ENCODE data around the gene GAGE13.
"Not testable (repeated sequence)": the region's sequence is repeated elsewhere in the genome, so short reads cannot be mapped to it uniquely, and the experiment has no call there.

Gene GAGE13

GRCh38 chrX:49308604-49309269 is 22.6 kb upstream of the GAGE13 start:
- TF ChIP-seq JUND (IDR thresholded peaks at IDR 0.05; ENCODE audit: low read depth), result no peak
- no peak for DNase-seq (ENCODE audit: low read depth in 1 of 2, low spot score in 1 of 2)
- in situ Hi-C loops (cut with HindIII; ENCODE audit: low pct_unique_long_range_greater_than_20kb, low sequenced_read_pairs), result no loop called here

DNA sequence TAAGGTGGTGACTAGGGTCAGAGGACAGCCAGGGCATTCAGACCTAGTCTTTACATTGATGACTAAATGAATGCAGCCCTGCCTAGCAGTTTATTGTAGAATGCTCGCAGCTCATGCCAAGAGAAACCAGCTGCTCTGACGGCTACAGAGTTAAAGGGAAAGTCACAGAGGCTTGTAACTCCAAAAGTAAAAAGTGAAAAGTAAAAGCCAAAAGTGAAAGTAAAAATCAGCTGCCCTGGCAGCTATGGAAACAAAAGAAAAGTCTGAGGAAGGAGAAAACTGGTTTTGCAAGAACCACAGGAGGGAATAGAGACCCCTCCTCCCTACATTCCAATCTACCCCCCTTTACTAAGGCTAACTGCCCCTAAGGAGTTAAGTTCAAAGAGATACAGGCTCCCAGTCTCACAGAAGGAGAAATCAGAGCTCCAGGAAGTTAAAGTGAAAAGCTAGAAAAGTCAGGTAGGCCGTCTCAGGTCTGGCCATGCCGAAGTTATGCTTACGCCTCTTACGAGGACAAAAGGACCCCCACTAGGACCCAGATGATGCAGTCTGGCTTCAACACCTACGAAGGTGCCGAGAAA is 21.9 kb upstream of the GAGE13 start:
- in situ Hi-C loops (cut with HindIII; ENCODE audit: low pct_unique_long_range_greater_than_20kb, low sequenced_read_pairs), result no loop called here
- TF ChIP-seq JUND (IDR thresholded peaks at IDR 0.05; ENCODE audit: low read depth), result no peak
- DNase-seq (ENCODE audit: low read depth in 1 of 2, low spot score in 1 of 2), result peak in 1 of 2 experiments; percentile 30

DNA sequence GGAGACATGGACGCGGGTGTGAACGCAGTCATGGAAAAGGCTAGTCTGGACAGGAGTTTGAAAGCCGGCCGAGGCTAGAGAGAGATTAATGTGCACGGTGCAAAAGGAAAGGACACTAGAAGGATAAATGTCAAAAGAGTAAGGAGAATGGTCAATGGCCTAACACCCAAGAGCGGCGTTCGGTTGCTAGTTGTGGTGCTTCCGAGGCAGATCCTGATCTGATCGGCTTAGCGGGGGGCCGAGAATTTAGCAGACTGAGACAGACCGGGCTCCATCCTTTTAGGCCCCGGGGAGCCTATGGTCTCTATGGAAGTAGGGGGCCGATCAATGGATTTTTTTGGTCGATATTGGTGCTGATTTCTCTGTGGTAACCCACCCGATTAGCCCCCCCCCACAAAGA is 21.0 kb upstream of the GAGE13 start:
- in situ Hi-C loops (cut with HindIII; ENCODE audit: low pct_unique_long_range_greater_than_20kb, low sequenced_read_pairs), result no loop called here
- no peak for TF ChIP-seq JUND (IDR thresholded peaks at IDR 0.05; ENCODE audit: low read depth)
- no peak for DNase-seq (ENCODE audit: low read depth in 1 of 2, low spot score in 1 of 2)

DNA sequence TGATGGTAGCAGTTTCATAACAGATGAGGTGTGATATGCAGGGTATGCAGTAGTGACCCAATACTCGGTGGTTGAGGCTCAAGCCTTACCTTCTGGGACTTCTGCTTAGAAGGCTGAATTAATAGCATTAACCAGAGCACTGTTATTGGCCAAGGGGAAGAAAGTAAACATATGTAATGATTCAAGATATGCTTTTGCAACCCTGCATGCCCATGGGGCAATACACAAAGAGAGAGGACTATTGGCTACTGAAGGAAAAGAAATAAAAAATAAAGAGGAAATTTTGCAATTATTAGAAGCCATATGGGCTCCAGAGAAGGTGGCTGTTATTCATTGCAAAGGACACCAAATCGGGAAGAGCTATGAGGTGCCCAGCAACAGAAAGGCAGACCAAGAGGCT is 19.2 kb upstream of the GAGE13 start:
- in situ Hi-C loops (cut with HindIII; ENCODE audit: low pct_unique_long_range_greater_than_20kb, low sequenced_read_pairs), result no loop called here
- DNase-seq (ENCODE audit: low read depth in 1 of 2, low spot score in 1 of 2), result no peak
- no peak for TF ChIP-seq JUND (IDR thresholded peaks at IDR 0.05; ENCODE audit: low read depth)

GRCh38 chrX:49316085-49316484 is 15.3 kb upstream of the GAGE13 start:
- in situ Hi-C loops (cut with HindIII; ENCODE audit: low pct_unique_long_range_greater_than_20kb, low sequenced_read_pairs), result no loop called here
- no peak for TF ChIP-seq JUND (IDR thresholded peaks at IDR 0.05; ENCODE audit: low read depth)
- DNase-seq (ENCODE audit: low read depth in 1 of 2, low spot score in 1 of 2), result no peak

GRCh38 chrX:49321737-49322136 is 9.6 kb upstream of the GAGE13 start, which contains the start of gene GAGE12J:
GAGE12J (plus strand) TSS chrX:49322037; CDS start chrX:49323194, 1,157 bp downstream.
- DNase-seq (ENCODE audit: low read depth in 1 of 2, low spot score in 1 of 2); in situ Hi-C loops (cut with HindIII; ENCODE audit: low pct_unique_long_range_greater_than_20kb, low sequenced_read_pairs): not testable (repeated sequence)

- in situ Hi-C loops (cut with HindIII; ENCODE audit: low pct_unique_long_range_greater_than_20kb, low sequenced_read_pairs); DNase-seq (ENCODE audit: low read depth in 1 of 2, low spot score in 1 of 2): not testable (repeated sequence)
Measured at GRCh38 chrX:49322266-49322665, 9.1 kb upstream of the GAGE13 start.

- DNase-seq (ENCODE audit: low read depth in 1 of 2, low spot score in 1 of 2); in situ Hi-C loops (cut with HindIII; ENCODE audit: low pct_unique_long_range_greater_than_20kb, low sequenced_read_pairs): not testable (repeated sequence)
Measured at GRCh38 chrX:49323735-49324134, 7.6 kb upstream of the GAGE13 start.

- in situ Hi-C loops (cut with HindIII; ENCODE audit: low pct_unique_long_range_greater_than_20kb, low sequenced_read_pairs), result not testable (repeated sequence)
Measured at GRCh38 chrX:49330421-49330820, 961 bp upstream of the GAGE13 start.

GRCh38 chrX:49331841-49332240 is 459 bp downstream of the GAGE13 start:
- in situ Hi-C loops (cut with HindIII; ENCODE audit: low pct_unique_long_range_greater_than_20kb, low sequenced_read_pairs); DNase-seq (ENCODE audit: low read depth in 1 of 2, low spot score in 1 of 2): not testable (repeated sequence)

More at GRCh38 chrX:49330421-49330820, 961 bp upstream of the GAGE13 start:
- not testable (repeated sequence) for DNase-seq (ENCODE audit: low read depth in 1 of 2, low spot score in 1 of 2)

GRCh38 chrX:49341449-49341848 is 10.1 kb downstream of the GAGE13 start:
- DNase-seq (ENCODE audit: low read depth in 1 of 2, low spot score in 1 of 2); in situ Hi-C loops (cut with HindIII; ENCODE audit: low pct_unique_long_range_greater_than_20kb, low sequenced_read_pairs): not testable (repeated sequence)

DNA sequence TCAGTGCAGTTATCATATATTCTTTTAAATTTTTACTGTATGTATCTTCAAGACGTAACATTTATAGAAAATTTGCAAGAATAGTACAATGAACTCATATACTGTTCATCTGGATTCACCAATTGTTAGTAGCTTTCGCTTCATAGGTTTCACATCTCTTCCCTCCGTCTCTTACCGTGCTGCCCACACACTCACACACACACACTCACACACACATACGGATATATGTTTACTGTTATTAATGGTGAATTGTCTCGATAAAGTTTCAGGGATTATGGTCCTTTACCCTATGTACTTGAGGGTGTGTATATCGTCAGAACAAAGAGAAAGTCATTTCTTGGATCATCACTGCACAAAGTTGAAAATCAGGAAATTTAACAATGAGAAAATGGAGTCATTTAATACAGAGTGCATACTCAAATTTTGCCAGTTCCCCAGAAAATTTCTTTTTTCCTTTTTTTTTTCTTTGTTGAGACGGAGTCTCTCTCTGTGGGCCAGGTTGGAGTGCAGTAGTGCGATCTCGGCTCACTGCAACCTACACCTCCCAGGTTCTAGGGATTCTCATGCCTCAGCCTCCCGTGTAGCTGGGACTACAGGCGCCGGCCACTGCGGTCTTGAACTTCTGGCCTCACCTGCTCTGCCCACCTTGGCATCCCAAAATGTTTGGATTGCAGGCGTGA is 13.3 kb downstream of the GAGE13 start:
- in situ Hi-C loops (cut with HindIII; ENCODE audit: low pct_unique_long_range_greater_than_20kb, low sequenced_read_pairs); DNase-seq (ENCODE audit: low read depth in 1 of 2, low spot score in 1 of 2): not testable (repeated sequence)

GRCh38 chrX:49345402-49345801 is 14.0 kb downstream of the GAGE13 start:
- in situ Hi-C loops (cut with HindIII; ENCODE audit: low pct_unique_long_range_greater_than_20kb, low sequenced_read_pairs); DNase-seq (ENCODE audit: low read depth in 1 of 2, low spot score in 1 of 2): not testable (repeated sequence)

- peak in 1 of 2 experiments; percentile 3 for DNase-seq (ENCODE audit: low read depth in 1 of 2, low spot score in 1 of 2)
- in situ Hi-C loops (cut with HindIII; ENCODE audit: low pct_unique_long_range_greater_than_20kb, low sequenced_read_pairs), result not testable (repeated sequence)
Measured at GRCh38 chrX:49346150-49346549, 14.8 kb downstream of the GAGE13 start.

All from T47D (cell line).